A549 treated with dexamethasone at 1 μM for 4 hours (cell line): Measurements from ENCODE around the gene COL9A1. TPM values are rescaled to one million over a fixed set of nuclear protein-coding genes. Genes with fewer than 3 reads are reported as not detected.

Experiments
- total RNA-seq: library from RNA; stranded (reverse); fragments of 200-300 nt; extraction: Qiagen RNA extraction; gene quantifications from 5 replicates; pipeline ENCODE4 v1.2.3, GENCODE V29; 2022

COL9A1 gene
- total RNA-seq = 0.06 TPM in 1 of 5 replicates, not detected in the others

GRCh38 chr6:70303034-70303525 is at the start of gene COL9A1:
Gene COL9A1 (minus strand): TSS chr6:70303084. CDS start chr6:70302924, 160 bp downstream.

Other genes starting within 250 kb of the COL9A1 start
- 9.4 to 16.1 TPM (median 15.1 TPM) in 5 replicates for gene FAM135A, start 110.4 kb upstream of the COL9A1 start, total RNA-seq